Retinal pigment epithelial cell (primary cell): ENCODE results near the gene KRT7.

Experiments used
- DNase-seq: peaks from one replicate; pipeline ENCODE4 v3.0.0-alpha.2; 2010; ENCODE audit warnings: low read depth
- H3K4me3 ChIP-seq: 2 replicates; pipeline ENCODE4 v1.5.1; 2011; ENCODE audit warnings: mild to moderate bottlenecking, low read length, control low read depth, moderate library complexity
- TF ChIP-seq, protein P1 (sequence below): conservative IDR thresholded peaks from 2 replicates; pipeline ENCODE4 v1.5.1; 2011; ENCODE audit warnings: low read depth, low read length, control low read depth, inconsistent platforms

Gene KRT7

DNA sequence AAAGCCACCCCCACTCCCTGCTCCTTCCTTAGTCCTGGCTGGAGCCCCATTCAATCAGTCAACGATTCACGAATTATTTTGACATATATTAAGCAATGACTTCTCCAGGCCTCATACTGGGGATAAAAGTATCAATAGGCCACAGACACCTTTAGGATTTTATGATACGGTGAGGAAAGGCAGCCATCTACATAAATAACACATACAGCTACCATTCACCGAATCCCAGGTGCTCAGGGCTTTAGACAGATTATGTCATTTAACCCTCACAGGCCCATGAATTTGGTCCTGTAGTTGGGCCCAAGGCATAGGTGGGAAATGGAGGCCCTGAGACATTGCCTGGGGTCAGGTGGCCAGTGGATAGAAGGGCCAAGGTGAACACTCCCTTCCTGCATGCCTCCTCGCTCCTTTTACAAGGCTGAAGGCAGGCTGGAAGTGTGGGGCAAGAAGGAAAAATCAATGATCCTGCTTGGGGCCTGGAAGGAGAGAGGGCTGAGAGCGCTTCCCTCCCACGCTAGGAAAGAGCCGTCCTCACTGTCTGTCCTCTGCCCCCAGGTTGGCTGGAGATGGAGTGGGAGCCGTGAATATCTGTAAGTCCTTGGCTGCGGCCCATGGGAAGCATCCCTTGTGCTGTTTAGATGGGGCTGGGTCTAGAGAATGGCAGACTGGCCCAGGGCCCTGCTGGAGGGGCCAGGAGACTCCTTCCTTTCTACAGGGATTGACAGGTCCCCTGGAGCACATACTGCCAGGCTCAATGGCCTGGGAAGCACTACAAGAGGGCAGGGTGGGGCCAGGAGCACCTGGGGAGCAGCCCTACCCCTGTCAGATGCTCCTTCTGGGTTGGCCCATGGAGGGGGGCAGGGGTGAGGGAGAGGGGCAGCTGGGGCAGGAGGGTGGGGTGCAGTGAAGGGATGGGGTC, 14.8 kb downstream of the KRT7 start:
- DNase-seq, result no peak
- no peak overlapping the region for H3K4me3 ChIP-seq
- TF ChIP-seq, protein P1, sequence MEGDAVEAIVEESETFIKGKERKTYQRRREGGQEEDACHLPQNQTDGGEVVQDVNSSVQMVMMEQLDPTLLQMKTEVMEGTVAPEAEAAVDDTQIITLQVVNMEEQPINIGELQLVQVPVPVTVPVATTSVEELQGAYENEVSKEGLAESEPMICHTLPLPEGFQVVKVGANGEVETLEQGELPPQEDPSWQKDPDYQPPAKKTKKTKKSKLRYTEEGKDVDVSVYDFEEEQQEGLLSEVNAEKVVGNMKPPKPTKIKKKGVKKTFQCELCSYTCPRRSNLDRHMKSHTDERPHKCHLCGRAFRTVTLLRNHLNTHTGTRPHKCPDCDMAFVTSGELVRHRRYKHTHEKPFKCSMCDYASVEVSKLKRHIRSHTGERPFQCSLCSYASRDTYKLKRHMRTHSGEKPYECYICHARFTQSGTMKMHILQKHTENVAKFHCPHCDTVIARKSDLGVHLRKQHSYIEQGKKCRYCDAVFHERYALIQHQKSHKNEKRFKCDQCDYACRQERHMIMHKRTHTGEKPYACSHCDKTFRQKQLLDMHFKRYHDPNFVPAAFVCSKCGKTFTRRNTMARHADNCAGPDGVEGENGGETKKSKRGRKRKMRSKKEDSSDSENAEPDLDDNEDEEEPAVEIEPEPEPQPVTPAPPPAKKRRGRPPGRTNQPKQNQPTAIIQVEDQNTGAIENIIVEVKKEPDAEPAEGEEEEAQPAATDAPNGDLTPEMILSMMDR, result no peak

DNA sequence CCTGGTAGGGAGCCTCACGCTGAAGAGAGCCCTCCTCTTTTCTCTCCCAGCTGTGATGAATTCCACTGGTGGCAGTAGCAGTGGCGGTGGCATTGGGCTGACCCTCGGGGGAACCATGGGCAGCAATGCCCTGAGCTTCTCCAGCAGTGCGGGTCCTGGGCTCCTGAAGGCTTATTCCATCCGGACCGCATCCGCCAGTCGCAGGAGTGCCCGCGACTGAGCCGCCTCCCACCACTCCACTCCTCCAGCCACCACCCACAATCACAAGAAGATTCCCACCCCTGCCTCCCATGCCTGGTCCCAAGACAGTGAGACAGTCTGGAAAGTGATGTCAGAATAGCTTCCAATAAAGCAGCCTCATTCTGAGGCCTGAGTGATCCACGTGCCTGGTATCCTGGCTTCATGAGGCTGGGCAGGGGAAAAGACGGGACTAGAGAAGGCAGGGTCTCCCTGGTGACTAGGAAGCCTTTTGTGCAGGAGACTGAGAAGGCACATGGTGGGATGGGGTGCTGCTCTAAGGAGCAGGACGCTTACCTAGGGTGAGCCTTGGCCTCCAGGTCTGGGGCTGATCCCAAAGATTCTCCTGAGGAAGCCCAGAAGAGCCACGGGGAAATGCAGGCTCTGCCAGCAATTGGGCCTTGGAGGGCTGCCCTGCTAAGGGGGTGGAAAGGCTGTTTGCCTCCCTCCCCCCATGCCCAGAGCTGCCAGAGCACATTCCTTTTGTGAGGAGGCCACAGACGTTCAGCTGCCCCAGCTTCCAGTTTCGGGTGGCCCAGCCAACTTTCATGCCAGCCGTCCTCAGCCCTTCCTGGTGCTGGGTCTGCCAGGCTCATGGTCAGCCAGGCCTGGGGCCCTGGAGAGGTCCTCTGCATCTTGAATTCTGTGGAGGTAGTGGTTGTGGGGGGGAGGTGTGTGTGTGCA, 15.8 kb downstream of the KRT7 start:
- no peak overlapping the region for H3K4me3 ChIP-seq
- TF ChIP-seq, protein P1, result no peak
- DNase-seq, result no peak

GRCh38 chr12:52249511-52250047, 16.5 kb downstream of the KRT7 start:
- DNase-seq, result no peak
- TF ChIP-seq, protein P1, result no peak
- H3K4me3 ChIP-seq, result no peak overlapping the region

DNA sequence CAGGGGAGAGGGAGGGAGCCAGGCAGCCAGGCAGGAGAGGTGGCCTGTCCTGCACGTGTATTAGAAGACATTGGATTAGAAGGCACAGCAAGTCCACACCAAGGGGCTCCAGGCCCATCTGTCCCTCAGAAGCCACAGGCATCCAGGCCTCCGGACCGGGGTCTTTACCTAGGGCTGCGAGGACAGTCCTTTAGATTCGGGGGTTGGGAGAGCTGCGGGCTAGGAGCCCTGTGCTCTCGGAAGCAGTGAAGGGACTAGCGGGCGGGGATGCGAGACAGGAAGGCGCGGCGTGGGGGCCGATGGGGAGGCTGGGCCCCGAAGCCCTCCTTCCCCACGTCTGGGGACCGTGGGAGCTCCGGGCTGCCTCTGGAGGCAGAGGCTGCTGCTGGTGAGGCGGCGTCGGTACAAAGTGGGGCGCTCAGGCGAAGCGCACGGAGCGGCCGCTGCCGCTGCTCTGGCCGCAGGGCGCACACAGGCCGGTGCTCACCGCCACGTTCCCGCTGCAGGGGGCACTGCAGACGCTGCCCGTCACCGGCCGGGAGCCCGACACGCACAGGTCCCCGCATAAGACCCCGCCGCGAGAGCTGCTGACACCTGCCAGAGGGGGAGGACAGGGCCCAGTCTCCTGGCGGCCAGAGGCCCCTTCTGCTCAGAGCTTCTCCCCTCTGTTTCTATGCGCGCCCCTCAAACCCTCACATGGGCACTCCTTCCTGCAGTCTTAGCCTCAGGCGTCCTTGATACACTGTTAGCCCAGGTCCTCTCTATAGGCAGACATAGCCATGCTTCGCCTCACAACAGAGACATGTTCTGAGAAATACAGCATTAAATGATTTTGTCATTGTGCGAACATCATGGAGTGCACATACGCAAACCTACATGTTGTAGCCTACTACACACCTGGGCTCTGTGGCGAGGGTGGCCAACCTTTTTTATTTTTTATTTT, 17.3 kb downstream of the KRT7 start:
- no peak for DNase-seq
- TF ChIP-seq, protein P1, result peak; percentile 29
- H3K4me3 ChIP-seq, result no peak overlapping the region

- TF ChIP-seq, protein P1, result no peak
- DNase-seq, result no peak
- no peak overlapping the region for H3K4me3 ChIP-seq
Observed at GRCh38 chr12:52251367-52252051, 18.5 kb downstream of the KRT7 start.
